H9 (cell line): ENCODE results near the gene SLC22A5. TPM values are rescaled to one million over a fixed set of nuclear protein-coding genes. Genes with fewer than 3 reads are reported as not detected.

Experiments used
- DNase-seq: peaks from one replicate; pipeline ENCODE4 v3.0.0-alpha.2; 2017
- H2AFZ ChIP-seq: one replicate; pipeline ENCODE4 v1.6.1; 2013; ENCODE audit warnings: mild to moderate bottlenecking, low read length, control low read depth, moderate library complexity
- H2AK5ac ChIP-seq: 2 replicates; pipeline ENCODE4 v1.6.1; 2013; ENCODE audit warnings: low read length, control low read depth, mixed read lengths; ENCODE audit not compliant: insufficient read length
- H2BK120ac ChIP-seq: one replicate; pipeline ENCODE4 v1.6.1; 2013; ENCODE audit warnings: low read depth, mild to moderate bottlenecking, low read length, control low read depth, inconsistent platforms; ENCODE audit not compliant: poor library complexity, severe bottlenecking
- H2BK12ac ChIP-seq: 2 replicates; pipeline ENCODE4 v1.6.1; 2013; ENCODE audit warnings: low read length, control low read depth, mixed read lengths, low read depth; ENCODE audit not compliant: insufficient read length
- H2BK15ac ChIP-seq: 2 replicates; pipeline ENCODE4 v1.6.1; 2013; ENCODE audit warnings: low read depth, low read length, control low read depth
- H2BK20ac ChIP-seq: one replicate; pipeline ENCODE4 v1.6.1; 2013; ENCODE audit warnings: low read depth, mild to moderate bottlenecking, low read length, control low read depth, inconsistent platforms; ENCODE audit not compliant: poor library complexity, severe bottlenecking
- H2BK5ac ChIP-seq: 2 replicates; pipeline ENCODE4 v1.6.1; 2013; ENCODE audit warnings: low read length, control low read depth, mixed read lengths; ENCODE audit not compliant: insufficient read length
- H3K14ac ChIP-seq: 2 replicates; pipeline ENCODE4 v1.6.1; 2013; ENCODE audit warnings: low read length, control low read depth; ENCODE audit not compliant: insufficient read depth
- H3K18ac ChIP-seq: 2 replicates; pipeline ENCODE4 v1.6.1; 2013; ENCODE audit warnings: low read depth, mild to moderate bottlenecking, mixed read lengths, low read length, control low read depth; ENCODE audit not compliant: insufficient read length
- H3K23ac ChIP-seq: 2 replicates; pipeline ENCODE4 v1.6.1; 2013; ENCODE audit warnings: low read length, control low read depth, mixed read lengths, low read depth; ENCODE audit not compliant: insufficient read length
- H3K23me2 ChIP-seq: 2 replicates; pipeline ENCODE4 v1.6.1; 2013; ENCODE audit warnings: low read depth, mild to moderate bottlenecking, mixed read lengths, low read length, control low read depth; ENCODE audit not compliant: insufficient read length, poor library complexity, severe bottlenecking
- H3K27ac ChIP-seq: 2 replicates; pipeline ENCODE4 v1.5.1; 2013; ENCODE audit warnings: low read length, control low read depth, mixed read lengths, low read depth; ENCODE audit not compliant: insufficient read length
- H3K27me3 ChIP-seq: 2 replicates; pipeline ENCODE4 v1.6.1; 2013; ENCODE audit warnings: low read length, control low read depth, inconsistent platforms; ENCODE audit not compliant: insufficient read depth
- H3K4ac ChIP-seq: 2 replicates; pipeline ENCODE4 v1.6.1; 2013; ENCODE audit warnings: low read depth, mild to moderate bottlenecking, control low read depth, inconsistent platforms, low read length, moderate library complexity
- H3K4me1 ChIP-seq: 2 replicates; pipeline ENCODE4 v1.6.1; 2013; ENCODE audit warnings: low read length, control low read depth, inconsistent platforms; ENCODE audit not compliant: insufficient read depth
- H3K4me2 ChIP-seq: 2 replicates; pipeline ENCODE4 v1.6.1; 2013; ENCODE audit warnings: low read length, control low read depth, mixed read lengths; ENCODE audit not compliant: insufficient read length, insufficient read depth
- H3K56ac ChIP-seq: 2 replicates; pipeline ENCODE4 v1.6.1; 2013; ENCODE audit warnings: low read depth, mild to moderate bottlenecking, mixed read lengths, low read length, control low read depth; ENCODE audit not compliant: insufficient read length
- H3K79me1 ChIP-seq: 2 replicates; pipeline ENCODE4 v1.6.1; 2013; ENCODE audit warnings: low read depth, mild to moderate bottlenecking, moderate library complexity, low read length, control low read depth, inconsistent platforms; ENCODE audit not compliant: insufficient read depth, poor library complexity, severe bottlenecking
- H3K79me2 ChIP-seq: 2 replicates; pipeline ENCODE4 v1.6.1; 2013; ENCODE audit warnings: low read length, control low read depth, inconsistent platforms; ENCODE audit not compliant: insufficient read depth
- H3K9ac ChIP-seq: 2 replicates; pipeline ENCODE4 v1.6.1; 2013; ENCODE audit warnings: low read length, control low read depth, mixed read lengths; ENCODE audit not compliant: insufficient read length; ENCODE audit errors: extremely low read depth
- H3K9me3 ChIP-seq: one replicate; pipeline ENCODE4 v1.6.1; 2013; ENCODE audit warnings: low read depth, low read length, inconsistent platforms; ENCODE audit not compliant: control insufficient read depth
- H3T11ph ChIP-seq: one replicate; pipeline ENCODE4 v1.6.1; 2013; ENCODE audit warnings: mild to moderate bottlenecking, low read length, control low read depth, inconsistent platforms
- H4K20me1 ChIP-seq: one replicate; pipeline ENCODE4 v1.6.1; 2013; ENCODE audit not compliant: control insufficient read depth, insufficient read length, insufficient read depth
- H4K5ac ChIP-seq: 2 replicates; pipeline ENCODE4 v1.6.1; 2013; ENCODE audit warnings: low read depth, mild to moderate bottlenecking, mixed read lengths, low read length, control low read depth; ENCODE audit not compliant: insufficient read length
- H4K8ac ChIP-seq: replicated peaks from 2 replicates; pipeline ENCODE4 v1.6.1; 2013; ENCODE audit warnings: low read length, control low read depth, mixed read lengths, low read depth; ENCODE audit not compliant: insufficient read length
- H4K91ac ChIP-seq: 2 replicates; pipeline ENCODE4 v1.6.1; 2013; ENCODE audit warnings: low read depth, mild to moderate bottlenecking, moderate library complexity, mixed read lengths, low read length, control low read depth; ENCODE audit not compliant: insufficient read length
- H3K27ac Mint-ChIP-seq, 3 experiments: 2 replicates in 2 of 3; 3 replicates in 1 of 3; pipeline ENCODE4 v1.8.0; 2020 to 2021; ENCODE audit warnings: mixed read lengths in 3 of 3, mild to moderate bottlenecking in 1 of 3, moderate library complexity in 1 of 3
- H3K27me3 Mint-ChIP-seq: 2 replicates; pipeline ENCODE4 v1.8.0; 2021; ENCODE audit warnings: low read depth, mild to moderate bottlenecking, moderate library complexity, mixed read lengths
- H3K36me3 Mint-ChIP-seq, 3 experiments: 2 replicates in 2 of 3; 3 replicates in 1 of 3; pipeline ENCODE4 v1.8.0; 2020 to 2021; ENCODE audit warnings: low read depth in 3 of 3, mixed read lengths in 3 of 3; ENCODE audit not compliant: insufficient read depth in 1 of 3
- H3K4me1 Mint-ChIP-seq, 2 experiments: 2 replicates each; pipeline ENCODE4 v1.8.0; 2020; ENCODE audit warnings: mixed read lengths in 2 of 2
- H3K4me3 Mint-ChIP-seq, 2 experiments: 2 replicates in 1 of 2; 3 replicates in 1 of 2; pipeline ENCODE4 v1.8.0; 2020 to 2021; ENCODE audit warnings: mild to moderate bottlenecking in 2 of 2, mixed read lengths in 2 of 2, moderate library complexity in 1 of 2
- H3K9me3 Mint-ChIP-seq, 2 experiments: 2 replicates in 1 of 2; 3 replicates in 1 of 2; pipeline ENCODE4 v1.8.0; 2020; ENCODE audit warnings: mild to moderate bottlenecking in 2 of 2, mixed read lengths in 2 of 2, moderate library complexity in 1 of 2
- CTCF ChIP-seq: fragments of 200-600 bp; sonication (generic); conservative IDR thresholded peaks from 3 replicates; pipeline ENCODE4 v1.8.0; 2021; ENCODE audit warnings: antibody characterized with exemption, mild to moderate bottlenecking
- WGBS: extraction: QIAGEN DNeasy Blood & Tissue Kit; methylation state at CpG from one replicate; pipeline ENCODE4 v1.1.7; 2013; ENCODE audit warnings: missing lambda C conversion rate, low lambda C conversion rate, mixed read lengths; ENCODE audit not compliant: insufficient read length; ENCODE audit errors: extremely low coverage; 5-methylcytosine and 5-hydroxymethylcytosine counted together
- total RNA-seq: library from RNA; stranded (reverse); gene quantifications from 2 replicates; pipeline ENCODE4 v1.2.1, GENCODE V29; 2021

Gene SLC22A5
- total RNA-seq, 1 experiment from 2014 or later, result 3.4 TPM

GRCh38 chr5:132375957-132376356 lies 6.4 kb downstream of the SLC22A5 start:
- Histone ChIP-seq H2BK120ac (no peak overlapping the region), H4K8ac (no peak overlapping the region), H2BK12ac (no peak overlapping the region), H3K56ac (no peak overlapping the region), H3T11ph (no peak overlapping the region), H3K9me3 (no peaks in the 10 kb centered on the region), H2BK20ac (no peak overlapping the region), H3K79me1 (no peaks in the 10 kb centered on the region), H2BK5ac (no peak overlapping the region), H3K23ac (no peak overlapping the region), H3K4me2 (no peak overlapping the region), H4K91ac (no peak overlapping the region), H3K27me3 (no peaks in the 10 kb centered on the region; the same call in 1 of the 2 replicates), H3K4ac (no peak overlapping the region), H2BK15ac (no peak overlapping the region), H2AK5ac (no peak overlapping the region), H3K23me2 (no peaks in the 10 kb centered on the region), H3K18ac (no peak overlapping the region), H3K27ac (no peak overlapping the region), H3K9ac (no peak overlapping the region), H3K14ac (no peak overlapping the region), H4K20me1 (no peaks in the 10 kb centered on the region), H2AFZ (no peak overlapping the region), H3K79me2 (no peaks in the 10 kb centered on the region), H4K5ac (no peak overlapping the region), H3K4me1 (no peaks in the 10 kb centered on the region)
- H3K4me1 Mint-ChIP-seq, result peaks cover 7 to 8% of the 10 kb centered on the region in 2 experiments; a peak in 3 of 4 replicates
- peaks cover 0 to 3% (median 0%) of the 10 kb centered on the region in 3 experiments; a peak in 3 of 7 replicates for H3K36me3 Mint-ChIP-seq
- no peak overlapping the region for H3K4me3 Mint-ChIP-seq
- no peak for TF ChIP-seq CTCF
- no peak overlapping the region for H3K27ac Mint-ChIP-seq
- peaks cover 7% of the 10 kb centered on the region for H3K27me3 Mint-ChIP-seq
- no CpG with 5 or more reads among the region's 3 CpGs for WGBS
- DNase-seq, result no peak
- no peaks in the 10 kb centered on the region for H3K9me3 Mint-ChIP-seq
